ACHN (cell line): ENCODE results near the gene PRICKLE2.

ENCODE experiments used
- DNase-seq: peaks from one replicate; pipeline ENCODE4 v3.0.0-alpha.2; 2015
- in situ Hi-C: cut with HindIII; loops from 2 replicates; pipeline ENCODE4 v1.10.0; 2017; ENCODE audit warnings: low sequenced_read_pairs, low pct_ligation_motif_present, low pct_unique_long_range_greater_than_20kb

Gene PRICKLE2

DNA sequence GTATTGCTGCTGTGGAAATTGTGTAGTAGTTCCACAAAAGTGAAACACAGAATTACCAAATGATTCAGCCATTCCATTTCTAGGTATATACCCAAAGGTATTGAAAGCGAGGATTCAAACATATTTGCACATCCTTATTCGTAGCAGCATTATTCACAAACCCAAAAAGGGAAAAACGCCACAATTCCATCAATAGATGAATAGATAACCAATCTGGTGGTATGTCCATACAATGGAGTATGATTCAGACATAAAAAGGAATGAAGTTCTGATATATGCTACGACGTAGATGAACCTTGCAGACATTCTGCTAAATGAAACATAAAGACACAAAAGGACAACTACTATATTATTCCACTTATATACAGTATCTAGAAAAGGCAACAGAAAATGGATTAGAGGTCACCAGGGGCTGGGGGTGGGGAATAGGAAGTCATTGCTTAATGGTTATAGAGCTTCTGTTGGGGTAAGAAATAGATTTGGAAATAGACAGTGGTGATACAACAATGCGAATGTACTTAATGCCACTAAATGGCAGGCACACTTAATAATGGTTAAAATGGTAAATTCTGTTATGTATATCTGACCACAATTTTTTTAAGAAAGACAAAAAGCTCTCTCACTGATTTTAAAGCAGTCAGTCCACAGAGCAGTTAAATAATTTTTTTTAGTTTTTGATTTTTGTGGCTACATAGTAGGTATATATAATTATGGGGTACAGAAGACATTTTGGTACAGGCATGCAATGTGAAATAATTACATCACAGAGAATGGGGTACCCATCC lies 150.2 kb downstream of the PRICKLE2 start:
- DNase-seq, result no peak
- in situ Hi-C loops, result no loop called here

GRCh38 chr3:64074060-64074459 lies 151.2 kb downstream of the PRICKLE2 start:
- no peak for DNase-seq
- in situ Hi-C loops, result no loop called here

GRCh38 chr3:64073158-64073761 lies 152.0 kb downstream of the PRICKLE2 start:
- no peak for DNase-seq
- in situ Hi-C loops, result no loop called here

- no peak for DNase-seq
- in situ Hi-C loops, result no loop called here
Observed at GRCh38 chr3:64072126-64072525, 153.1 kb downstream of the PRICKLE2 start.

DNA sequence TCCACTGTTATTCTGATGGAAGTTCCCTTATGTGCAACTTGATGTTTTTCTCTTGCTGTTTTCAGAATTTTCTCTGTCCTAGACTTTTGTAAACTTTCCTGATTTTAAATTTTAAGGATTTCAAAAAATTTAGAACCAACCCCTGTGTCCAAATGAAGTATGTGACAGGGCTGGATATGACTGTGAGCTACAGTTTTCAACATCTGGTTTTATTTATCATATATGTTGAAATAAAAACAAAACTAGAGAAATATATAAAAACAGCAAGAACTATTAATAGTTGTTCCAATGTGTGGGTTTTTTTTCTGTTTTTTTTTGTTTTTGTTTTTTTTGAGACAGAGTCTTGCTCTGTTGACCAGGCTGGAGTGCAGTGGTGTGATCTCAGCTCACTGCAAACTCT lies 154.6 kb downstream of the PRICKLE2 start:
- in situ Hi-C loops, result no loop called here
- DNase-seq, result no peak

DNA sequence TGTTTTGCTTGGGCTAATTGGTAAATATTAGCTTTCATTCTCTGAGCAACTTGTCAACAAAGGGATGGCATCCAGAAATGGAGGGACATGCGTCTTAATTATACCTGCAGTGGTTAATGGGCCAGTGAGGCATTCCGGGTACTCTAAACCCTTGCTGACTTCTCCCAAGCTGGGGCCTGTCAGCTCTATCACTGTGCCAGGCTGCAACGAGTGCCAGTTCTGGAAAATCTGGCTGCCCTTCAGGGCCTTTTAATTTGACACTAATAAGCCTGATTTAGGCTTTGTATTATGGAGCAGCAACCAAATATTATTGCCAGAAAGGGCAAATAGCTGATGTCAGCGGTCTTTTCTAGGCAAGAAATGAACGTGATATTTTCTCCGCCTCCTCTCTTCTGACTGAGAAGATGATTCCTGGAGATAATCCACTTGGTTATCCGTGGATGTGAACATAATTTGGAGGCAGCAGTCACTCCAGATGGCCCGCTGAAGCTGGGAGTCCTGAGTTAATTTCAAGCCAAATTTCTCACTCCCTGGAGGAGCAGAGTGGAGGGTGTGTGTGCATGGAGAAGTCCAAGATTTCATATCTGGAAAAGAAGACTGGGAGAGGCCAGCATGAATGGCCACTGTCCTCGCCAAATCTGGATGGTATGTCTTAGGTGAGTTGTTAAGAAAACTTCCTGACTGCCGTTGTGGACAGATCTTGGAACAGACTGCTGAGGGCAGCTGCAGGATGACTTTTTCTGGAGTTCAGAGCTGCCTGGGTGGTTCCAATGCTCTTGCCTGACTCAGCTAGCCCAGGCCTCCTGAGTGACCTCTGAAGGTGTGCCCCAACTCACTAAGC lies 157.5 kb downstream of the PRICKLE2 start:
- no peak for DNase-seq
- in situ Hi-C loops, result no loop called here

DNA sequence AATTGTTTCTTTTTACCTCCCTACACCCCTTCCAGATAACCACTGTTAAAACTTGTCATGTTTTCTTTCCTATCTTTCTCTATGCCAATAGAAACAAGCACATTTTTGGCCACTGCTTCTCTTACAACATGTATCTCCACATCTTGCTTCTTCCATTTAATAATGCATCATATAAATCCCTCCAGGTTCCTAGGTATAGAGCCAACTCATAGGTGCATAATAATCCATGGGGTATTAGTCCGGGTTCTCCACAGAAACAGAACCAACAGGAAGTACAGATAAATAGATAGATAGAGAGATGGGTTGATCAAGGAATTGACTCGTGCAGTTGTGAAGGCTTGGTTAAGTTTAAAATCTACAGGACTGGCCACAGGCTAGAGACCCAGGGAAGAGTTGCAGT lies 160.5 kb downstream of the PRICKLE2 start:
- in situ Hi-C loops, result no loop called here
- no peak for DNase-seq

DNA sequence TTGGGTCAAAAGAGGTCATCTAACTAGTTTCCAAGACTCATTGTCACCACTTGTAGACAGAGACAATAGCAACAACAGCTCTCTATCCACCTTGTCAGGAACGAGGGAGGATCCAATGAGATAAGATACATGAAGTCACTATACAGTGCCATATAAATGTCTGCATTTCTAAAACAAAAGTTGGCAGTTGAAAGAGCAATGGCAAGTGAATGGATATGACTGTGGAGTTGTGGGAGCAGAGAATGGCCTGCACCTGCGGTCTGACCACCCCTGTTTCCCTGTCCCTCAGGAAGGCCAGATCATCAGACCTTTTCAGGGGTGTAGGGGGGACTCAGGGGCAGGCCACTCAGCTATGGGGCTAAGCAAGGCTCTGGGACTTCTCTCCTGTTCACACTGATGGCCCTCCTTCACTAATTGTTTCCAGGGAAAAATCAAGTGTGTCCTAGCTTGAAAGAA lies 161.3 kb downstream of the PRICKLE2 start:
- in situ Hi-C loops, result no loop called here

DNA sequence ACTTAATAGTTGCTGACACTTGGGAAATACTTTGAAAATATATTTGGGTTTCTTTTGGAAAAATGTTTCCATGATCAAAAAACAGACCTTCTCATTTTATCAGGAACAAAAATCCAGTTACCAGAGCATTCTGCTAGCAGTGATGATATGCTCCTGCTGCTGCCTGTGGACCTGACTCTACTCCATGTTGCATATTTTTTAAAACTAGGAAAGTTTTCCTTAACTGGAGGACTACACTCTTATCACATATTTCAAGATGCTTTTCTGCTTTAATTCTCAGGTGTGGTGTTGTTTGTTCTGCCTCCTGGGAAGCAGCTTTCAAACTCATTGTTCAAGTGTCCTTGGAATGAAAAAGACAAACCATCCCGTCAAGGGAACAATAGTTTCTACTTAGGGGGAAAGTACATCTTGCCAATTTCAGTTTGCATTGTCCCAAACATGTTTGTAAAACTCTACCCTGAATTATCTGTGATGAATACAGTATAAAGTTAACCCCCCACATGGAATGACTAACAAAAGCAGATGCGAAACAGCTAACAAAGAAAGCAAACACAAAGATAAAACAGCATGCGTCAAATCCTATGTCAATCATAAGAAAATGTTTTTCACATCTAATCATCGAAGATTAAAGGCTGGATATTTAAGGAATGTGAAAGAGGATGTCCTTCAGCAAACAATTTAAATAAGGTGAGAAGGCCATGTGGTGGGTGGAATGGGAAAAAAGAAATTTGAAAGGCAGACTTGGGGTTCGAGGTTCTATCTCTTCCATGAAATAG lies 161.9 kb downstream of the PRICKLE2 start:
- in situ Hi-C loops, result no loop called here

More for the DNA sequence above, 161.3 kb downstream of the PRICKLE2 start:
- no peak for DNase-seq

DNA sequence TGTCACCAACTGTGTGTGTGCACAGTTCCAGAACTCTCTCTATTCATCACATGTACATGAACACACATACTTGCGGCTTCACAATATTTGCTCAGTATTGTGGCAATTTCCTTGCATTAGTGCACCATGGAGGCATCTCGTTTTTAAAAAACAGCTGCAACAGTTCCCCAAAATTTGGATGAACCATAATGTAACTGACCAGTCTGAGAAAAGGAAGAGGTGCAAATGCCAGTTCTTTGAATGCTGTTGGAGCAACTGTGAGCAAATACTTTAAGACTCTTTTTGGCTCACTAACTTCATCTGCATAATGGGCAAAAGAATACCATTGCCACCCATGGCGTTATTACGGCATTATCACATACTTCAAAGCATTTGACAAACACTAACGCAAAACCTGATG lies 163.6 kb downstream of the PRICKLE2 start:
- no peak for DNase-seq
- in situ Hi-C loops, result no loop called here

More for the DNA sequence above, 161.9 kb downstream of the PRICKLE2 start:
- DNase-seq, result no peak

- in situ Hi-C loops, result no loop called here
- DNase-seq, result no peak
Observed at GRCh38 chr3:64059484-64060175, 165.6 kb downstream of the PRICKLE2 start.

DNA sequence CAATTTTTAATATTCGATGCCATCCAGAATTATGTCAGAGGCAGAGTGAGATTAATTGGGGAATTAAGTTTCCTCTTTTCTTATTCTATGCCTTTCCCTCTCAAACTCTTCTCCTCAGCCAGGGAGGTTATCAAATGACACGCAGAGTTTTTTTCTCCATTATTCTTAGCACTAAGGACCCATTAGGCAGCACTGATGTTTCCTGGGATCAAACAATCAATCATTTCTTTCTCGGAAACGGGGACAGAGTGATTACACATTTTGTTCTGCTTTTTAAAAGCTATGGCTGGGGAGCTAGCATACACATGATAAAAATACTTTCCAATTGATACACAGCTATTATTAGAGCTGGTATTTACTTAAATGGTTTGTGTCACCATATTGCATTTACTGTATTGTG lies 166.7 kb downstream of the PRICKLE2 start:
- no peak for DNase-seq
- in situ Hi-C loops, result no loop called here

DNA sequence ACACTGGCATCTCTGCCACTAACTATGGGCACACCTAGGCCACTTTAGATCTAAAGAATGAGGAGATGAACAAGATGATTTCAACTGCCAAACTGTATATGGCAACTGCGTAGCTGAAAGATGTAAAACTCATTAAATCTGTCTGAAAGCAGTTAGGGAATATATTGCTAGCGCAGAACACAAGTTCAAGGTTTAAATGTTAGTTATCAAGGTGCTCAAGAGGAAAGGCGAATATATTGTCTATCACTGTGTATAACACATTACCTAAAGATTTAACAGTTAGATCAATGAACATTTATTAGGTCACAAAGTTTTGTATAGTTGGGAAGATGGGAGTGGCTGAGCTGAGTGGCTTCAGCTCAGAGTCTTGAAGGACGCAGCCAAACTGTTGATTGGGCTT lies 168.0 kb downstream of the PRICKLE2 start:
- no peak for DNase-seq
- in situ Hi-C loops, result no loop called here

DNA sequence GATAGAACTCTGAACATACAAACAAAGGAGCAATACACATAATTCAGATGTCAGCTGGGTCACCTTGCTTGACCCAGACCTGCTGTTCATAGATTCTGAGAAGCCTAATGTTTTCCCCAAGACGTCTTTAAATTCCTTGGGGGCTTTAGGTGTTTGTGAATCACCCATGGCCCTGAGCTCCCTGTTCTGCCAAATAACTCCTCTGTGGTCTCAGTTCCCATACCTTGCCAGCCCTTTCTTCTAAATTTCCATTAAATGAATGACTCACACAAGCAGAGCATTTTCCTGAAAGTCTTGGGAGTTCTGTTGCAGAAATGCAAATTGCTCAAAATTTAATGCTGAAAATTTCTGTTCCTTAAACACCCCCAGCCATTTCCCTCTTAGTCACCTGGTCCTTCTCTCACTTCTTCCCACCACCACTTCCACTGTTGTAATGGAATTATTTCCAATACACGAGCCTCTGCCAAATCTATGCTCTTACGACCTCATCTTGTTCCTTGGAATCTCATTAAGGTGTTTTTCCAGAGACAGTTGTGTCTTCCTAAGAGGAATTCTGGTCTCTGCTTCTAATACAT lies 168.6 kb downstream of the PRICKLE2 start:
- in situ Hi-C loops, result no loop called here
- no peak for DNase-seq

- in situ Hi-C loops, result no loop called here
- DNase-seq, result no peak
Observed at GRCh38 chr3:64055076-64055475, 170.2 kb downstream of the PRICKLE2 start.

GRCh38 chr3:64054488-64054887 lies 170.8 kb downstream of the PRICKLE2 start:
- in situ Hi-C loops, result no loop called here
- DNase-seq, result no peak

GRCh38 chr3:64053581-64053980 lies 171.7 kb downstream of the PRICKLE2 start:
- in situ Hi-C loops, result no loop called here

DNA sequence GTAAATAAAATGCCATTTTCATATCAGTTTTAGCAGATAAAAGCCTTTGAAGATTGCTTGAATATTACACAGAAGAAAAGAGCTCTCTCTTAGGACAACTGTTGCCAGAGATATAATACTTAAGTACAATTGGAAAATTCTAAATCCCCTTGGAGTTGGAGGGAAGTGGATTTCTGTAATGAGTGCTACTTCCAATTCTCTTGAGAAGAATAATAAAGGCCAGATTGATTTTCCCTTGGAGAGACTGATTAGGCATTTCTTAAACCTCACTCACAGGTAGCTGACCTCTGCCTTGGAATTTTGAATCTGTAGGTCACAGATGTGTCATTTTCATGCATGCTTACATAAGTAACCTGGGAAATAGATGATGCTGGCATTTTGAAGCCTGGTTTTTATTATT lies 172.1 kb downstream of the PRICKLE2 start:
- in situ Hi-C loops, result no loop called here
- no peak for DNase-seq

More at GRCh38 chr3:64053581-64053980, 171.7 kb downstream of the PRICKLE2 start:
- no peak for DNase-seq
